GM18499 (cell line): ENCODE measurements around the gene COL6A1.

Experiments used
- ATAC-seq: cut with Tn5 transposase; IDR thresholded peaks from one replicate; pipeline ENCODE4 v1.9.1; 2021; ENCODE audit warnings: moderate number of reproducible peaks; ENCODE audit not compliant: insufficient read depth, unreplicated experiment

COL6A1 gene, protein sequence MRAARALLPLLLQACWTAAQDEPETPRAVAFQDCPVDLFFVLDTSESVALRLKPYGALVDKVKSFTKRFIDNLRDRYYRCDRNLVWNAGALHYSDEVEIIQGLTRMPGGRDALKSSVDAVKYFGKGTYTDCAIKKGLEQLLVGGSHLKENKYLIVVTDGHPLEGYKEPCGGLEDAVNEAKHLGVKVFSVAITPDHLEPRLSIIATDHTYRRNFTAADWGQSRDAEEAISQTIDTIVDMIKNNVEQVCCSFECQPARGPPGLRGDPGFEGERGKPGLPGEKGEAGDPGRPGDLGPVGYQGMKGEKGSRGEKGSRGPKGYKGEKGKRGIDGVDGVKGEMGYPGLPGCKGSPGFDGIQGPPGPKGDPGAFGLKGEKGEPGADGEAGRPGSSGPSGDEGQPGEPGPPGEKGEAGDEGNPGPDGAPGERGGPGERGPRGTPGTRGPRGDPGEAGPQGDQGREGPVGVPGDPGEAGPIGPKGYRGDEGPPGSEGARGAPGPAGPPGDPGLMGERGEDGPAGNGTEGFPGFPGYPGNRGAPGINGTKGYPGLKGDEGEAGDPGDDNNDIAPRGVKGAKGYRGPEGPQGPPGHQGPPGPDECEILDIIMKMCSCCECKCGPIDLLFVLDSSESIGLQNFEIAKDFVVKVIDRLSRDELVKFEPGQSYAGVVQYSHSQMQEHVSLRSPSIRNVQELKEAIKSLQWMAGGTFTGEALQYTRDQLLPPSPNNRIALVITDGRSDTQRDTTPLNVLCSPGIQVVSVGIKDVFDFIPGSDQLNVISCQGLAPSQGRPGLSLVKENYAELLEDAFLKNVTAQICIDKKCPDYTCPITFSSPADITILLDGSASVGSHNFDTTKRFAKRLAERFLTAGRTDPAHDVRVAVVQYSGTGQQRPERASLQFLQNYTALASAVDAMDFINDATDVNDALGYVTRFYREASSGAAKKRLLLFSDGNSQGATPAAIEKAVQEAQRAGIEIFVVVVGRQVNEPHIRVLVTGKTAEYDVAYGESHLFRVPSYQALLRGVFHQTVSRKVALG

GRCh38 chr21:45981151-45982091, at the start of gene COL6A1:
COL6A1 (plus strand) TSS chr21:45981770; CDS start chr21:45981851, 81 bp downstream.
- ATAC-seq = no peak

GRCh38 chr21:45932922-45933502, 48.6 kb upstream of the COL6A1 start:
- no peak for ATAC-seq

GRCh38 chr21:45934085-45934484, 47.5 kb upstream of the COL6A1 start:
- no peak for ATAC-seq

- no peak for ATAC-seq
These were observed 47.0 kb upstream of the COL6A1 start for GRCh38 chr21:45934554-45934953.

DNA sequence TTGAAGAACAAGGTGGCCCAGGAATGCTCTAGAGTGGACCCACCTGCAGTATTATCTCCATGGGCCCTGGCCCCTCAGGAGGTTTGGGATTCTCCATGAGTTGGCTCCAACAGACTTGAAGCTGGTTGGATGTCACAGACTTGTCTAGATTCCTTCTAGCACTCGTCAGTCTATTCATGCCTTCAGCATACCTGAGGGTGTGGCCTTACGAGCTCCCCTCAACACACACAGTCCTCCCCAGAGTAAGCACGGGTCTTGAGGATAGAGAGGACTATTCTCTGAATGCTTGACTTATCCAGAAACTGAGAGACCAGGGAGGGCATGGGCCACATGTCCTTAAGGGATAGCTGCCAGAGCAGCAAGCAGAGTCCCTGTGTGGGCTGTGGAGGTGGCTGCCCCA, 45.9 kb upstream of the COL6A1 start:
- ATAC-seq = no peak

DNA sequence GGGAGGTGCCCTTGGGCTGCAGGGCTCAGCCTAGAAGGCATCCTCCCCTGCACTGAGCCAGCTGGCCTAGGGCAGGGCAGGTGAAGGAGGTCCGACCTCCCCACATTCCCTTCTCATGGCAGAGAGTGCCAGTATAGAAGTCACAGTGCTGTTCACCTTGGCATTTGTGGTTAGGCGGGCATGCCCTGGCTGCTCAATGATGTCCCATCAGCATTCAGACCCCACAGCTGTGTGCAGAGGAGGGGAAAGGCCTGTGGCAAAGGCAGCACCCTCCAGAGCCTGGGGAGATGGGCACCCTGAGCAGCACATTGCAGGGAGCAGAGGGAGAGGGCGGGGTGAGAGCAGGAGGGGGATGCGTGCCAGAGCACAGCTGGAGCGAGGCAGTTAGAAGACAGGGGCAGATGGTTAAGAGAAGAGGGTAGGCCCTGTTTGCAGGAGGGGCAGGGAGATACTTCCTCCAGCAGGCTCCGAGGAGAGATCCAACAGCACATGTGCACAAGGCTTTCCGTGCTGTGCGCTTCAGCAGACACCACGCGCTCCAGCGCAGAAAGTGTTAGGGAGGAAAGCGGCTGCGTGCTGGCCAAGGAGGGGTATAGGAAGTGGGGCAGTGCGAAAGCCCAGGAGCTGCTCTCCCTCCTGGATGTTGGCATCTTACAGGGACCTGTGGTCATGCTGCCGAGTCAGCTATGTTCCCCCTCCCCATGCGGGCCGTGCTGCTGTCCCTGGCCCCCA, 43.7 kb upstream of the COL6A1 start:
- ATAC-seq = no peak

DNA sequence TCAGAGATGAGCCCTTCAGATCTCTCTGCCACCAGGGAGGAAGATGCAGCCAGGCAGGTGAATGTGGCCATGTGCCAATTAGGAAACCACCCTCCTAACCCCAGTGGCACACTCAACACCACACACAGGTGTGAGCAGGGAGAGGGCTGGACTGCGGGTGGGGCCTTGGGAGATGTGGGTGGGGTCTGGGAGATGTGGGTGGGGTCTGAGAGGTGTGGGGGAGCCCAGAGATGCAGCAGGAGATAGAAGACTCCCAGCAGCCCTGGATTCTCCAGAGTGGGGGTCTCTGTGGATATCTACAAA, 43.2 kb upstream of the COL6A1 start:
- ATAC-seq = no peak

DNA sequence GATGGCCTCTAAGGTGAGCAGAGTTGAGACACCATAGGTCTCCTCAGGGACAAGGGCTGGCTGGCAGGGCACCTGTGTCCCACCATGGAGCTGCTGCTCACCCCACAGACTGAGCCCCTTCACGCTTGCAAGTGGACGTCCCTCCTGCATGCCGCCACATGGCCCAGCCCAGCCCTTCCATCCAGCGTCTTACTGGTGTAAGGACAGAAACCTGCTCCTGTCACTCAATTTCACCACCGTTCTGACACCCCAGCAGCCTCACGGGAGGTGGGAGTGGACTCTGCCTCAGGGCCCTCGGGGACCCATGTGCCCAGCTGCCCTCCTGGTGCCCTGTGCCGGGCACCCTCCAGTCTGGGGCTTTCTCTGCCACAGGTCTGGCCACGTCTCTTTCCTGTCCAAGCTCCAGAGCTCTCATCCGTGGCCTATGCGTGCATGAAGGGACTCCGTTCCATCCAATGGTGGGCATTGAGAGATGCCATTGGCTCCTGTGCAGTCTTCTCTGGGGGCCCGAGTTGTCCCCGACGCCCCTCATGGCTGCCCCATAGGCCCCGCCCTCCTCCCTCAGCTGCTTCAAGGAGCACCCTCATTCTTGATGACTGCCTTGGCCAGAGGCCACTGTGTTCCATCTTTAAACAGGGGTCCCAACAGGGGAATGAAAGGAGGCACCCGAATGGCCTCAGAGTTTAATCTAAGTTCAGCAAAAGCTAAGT, 42.6 kb upstream of the COL6A1 start:
- no peak for ATAC-seq

GRCh38 chr21:45939521-45940045, 42.0 kb upstream of the COL6A1 start:
- ATAC-seq = no peak

DNA sequence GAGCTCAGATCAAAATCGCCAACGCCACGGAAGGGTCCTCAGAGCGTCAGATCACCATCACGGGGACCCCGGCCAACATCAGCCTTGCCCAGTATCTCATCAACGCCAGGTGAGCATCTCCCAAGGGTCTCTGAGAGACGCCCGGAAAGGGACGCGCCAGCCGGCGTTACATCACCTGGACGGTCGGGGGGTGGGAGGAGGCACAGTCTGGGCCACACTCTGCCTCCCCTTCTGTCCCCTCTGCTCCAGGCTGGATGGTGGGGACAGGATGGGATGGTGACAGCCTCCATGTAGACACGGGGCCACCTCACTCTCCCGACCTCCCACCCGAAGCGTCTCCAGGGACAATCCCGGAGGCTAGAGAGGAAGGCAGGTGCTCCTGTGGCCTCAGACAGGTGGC, 41.5 kb upstream of the COL6A1 start:
- ATAC-seq = no peak

GRCh38 chr21:45940621-45941337, 40.8 kb upstream of the COL6A1 start:
- no peak for ATAC-seq

DNA sequence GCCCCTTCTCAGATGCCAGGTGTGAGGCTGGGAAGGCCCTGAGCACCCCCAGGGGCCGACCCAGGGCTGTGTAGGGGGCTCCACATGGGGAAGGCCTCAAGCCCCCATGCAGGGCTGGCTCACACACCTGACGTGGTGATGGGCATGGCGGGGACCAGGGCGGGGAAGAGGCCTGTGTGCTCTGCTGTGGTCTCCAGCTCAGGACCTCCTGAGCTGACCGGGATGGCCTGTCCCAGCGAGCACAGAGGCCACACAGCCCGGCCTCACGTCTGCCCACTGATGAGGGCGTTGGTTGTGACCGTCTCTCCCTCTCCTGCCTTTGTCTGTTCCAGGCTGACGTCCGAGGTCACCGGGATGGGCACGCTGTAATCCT, 40.2 kb upstream of the COL6A1 start:
- no peak for ATAC-seq

DNA sequence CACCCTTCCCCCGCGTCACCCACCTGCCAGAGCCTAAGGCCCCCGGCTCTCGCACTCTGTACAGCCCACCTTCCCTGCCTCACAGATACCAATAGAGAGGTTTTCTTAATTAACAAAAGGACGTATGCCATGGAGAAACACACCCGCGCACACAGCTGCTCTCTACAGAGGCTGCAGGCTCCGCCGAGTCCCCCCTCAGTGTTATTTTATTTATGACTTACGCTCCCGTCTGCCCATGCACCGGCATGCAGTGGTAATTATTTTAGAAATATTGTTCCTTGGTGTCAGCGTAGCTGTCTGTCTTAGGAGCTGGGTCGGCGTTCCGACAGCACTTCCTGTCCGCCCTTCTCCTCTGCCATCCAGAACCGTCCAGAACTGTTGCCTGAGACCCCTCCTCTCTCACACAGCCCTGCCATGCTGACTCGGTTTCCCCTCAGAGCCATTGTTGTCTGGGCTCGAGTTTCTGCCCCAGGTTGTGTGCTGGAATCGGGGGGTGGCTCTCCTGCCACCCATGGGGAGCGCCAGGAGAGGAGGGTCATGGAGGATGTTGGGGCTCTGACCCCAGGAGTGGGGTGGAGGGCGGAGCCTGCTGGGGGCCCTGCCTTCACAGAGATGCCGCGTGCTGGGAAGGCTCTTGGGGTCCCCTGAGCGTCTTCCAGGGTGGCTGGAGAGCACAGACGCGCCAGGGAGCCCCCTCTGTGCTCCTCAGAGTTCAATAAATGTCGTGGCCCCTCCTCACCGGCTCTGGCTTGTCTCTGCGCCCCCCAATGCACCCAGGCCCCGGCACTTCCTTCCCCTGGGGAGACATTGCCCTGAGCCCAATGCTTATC, 39.6 kb upstream of the COL6A1 start:
- no peak for ATAC-seq

DNA sequence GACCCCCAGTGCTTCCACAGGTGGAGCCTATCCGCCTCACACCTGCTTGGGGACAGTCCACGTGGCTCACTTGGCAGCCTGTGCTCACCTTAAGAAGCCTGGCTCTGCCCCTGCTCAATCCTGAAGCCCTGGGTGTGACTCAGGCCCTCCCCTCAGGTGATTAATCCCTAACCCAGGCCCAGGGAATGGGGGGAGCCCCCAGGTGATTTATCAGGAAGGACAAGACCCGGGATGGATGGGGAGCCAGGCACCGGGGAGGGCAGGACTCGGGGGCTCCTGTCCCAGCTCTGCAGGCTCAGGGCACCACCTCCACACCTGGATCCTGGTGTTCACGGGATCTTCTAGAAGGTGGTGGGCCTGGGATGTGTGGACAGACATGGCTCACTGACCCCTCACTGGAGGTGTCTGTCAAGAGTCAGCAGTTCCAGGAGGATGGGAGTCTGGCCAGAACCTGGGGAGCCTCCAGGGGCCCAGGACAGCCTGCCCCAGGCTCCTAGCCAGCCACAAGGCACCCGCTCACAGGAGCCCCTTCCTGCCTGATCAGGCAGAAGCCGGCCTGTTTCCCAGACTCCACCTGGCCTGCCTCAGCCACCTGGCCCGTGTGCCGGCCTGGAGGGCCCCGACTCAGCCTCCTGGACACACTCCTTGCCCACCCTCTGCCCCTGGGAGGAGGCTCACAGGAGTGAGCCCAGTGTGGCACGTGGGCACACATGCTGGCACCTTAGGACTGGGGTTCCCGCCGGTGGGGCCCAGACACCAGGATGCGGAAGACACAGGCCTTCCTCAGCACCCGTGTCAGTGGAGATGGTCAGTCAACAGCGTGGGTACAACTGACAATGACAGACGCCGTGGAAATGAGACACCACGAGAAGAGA, 38.6 kb upstream of the COL6A1 start:
- ATAC-seq = no peak

GRCh38 chr21:45943630-45944540, 37.7 kb upstream of the COL6A1 start:
- no peak for ATAC-seq
